GM12878 (cell line): ENCODE measurements around the gene DIP2C. TPM values are rescaled to one million over a fixed set of nuclear protein-coding genes. Genes with fewer than 3 reads are reported as not detected.

Experiments used
- ATAC-seq: fragments of 200-7000 bp; cut with Tn5 transposase; 3 replicates; pipeline ENCODE4 v1.9.1; 2020; ENCODE audit warnings: mild to moderate bottlenecking, moderate library complexity
- BruUV-seq: library from RNA; stranded (reverse); fragments of 400-500 nt; replicated peaks from 2 replicates; lab custom pipeline; 2021; lab: Mats Ljungman, UMichigan
- CTCF ChIA-PET: fragments of 300-600 bp; sonication (Branson Sonifier 250); formaldehyde crosslinking; extraction: SDS; loops from one replicate; lab custom pipeline; 2021; ENCODE audit warnings: inconsistent platforms; lab: Yijun Ruan, JAX
- POLR2A ChIA-PET: fragments of 350-600 bp; formaldehyde crosslinking; extraction: SDS; loops from one replicate; lab custom pipeline; 2021; ENCODE audit warnings: inconsistent platforms; lab: Charles Lee
- RAD21 ChIA-PET: fragments of 300-600 bp; sonication (Branson Sonifier 250); formaldehyde crosslinking; loops from one replicate; lab custom pipeline; 2023; ENCODE audit warnings: antibody characterized with exemption; ENCODE audit not compliant: unreplicated experiment; lab: Charles Lee
- SMC1A ChIA-PET: fragments of 300-600 bp; sonication (Branson Sonifier 250); formaldehyde crosslinking; loops from one replicate; lab custom pipeline; 2023; ENCODE audit not compliant: unreplicated experiment, uncharacterized antibody; lab: Charles Lee
- DNase-seq: peaks from one replicate; pipeline ENCODE4 v3.0.0-alpha.2; 2011; ENCODE audit warnings: low read depth, low spot score
- FAIRE-seq: peaks from 3 replicates; lab custom pipeline; 2011; peaks lifted over from hg19 to GRCh38; lab: Jason Lieb, UNC
- H2AFZ ChIP-seq: 2 replicates; pipeline ENCODE4 v1.6.0; 2011; ENCODE audit warnings: low read depth, low read length, control low read depth; ENCODE audit not compliant: control insufficient read depth
- H3K27ac ChIP-seq: 2 replicates; pipeline ENCODE4 v1.5.1; 2011; ENCODE audit warnings: control low read depth; ENCODE audit not compliant: control insufficient read depth, insufficient read depth
- H3K27me3 ChIP-seq, 2 experiments: replicated peaks in 1 of 2; 2 replicates each; pipeline versions ENCODE4 v1.6.0 to v1.6.1; 2011; ENCODE audit warnings: low read length in 1 of 2; ENCODE audit not compliant: control insufficient read depth in 2 of 2, insufficient read depth in 2 of 2
- H3K36me3 ChIP-seq, 2 experiments: 2 replicates each; pipeline ENCODE4 v1.5.1; 2011; ENCODE audit warnings: low read length in 1 of 2; ENCODE audit not compliant: control insufficient read depth in 2 of 2, insufficient read depth in 2 of 2
- H3K4me1 ChIP-seq: 2 replicates; pipeline ENCODE4 v1.6.1; 2011; ENCODE audit warnings: mild to moderate bottlenecking, low read length, moderate library complexity, mixed read lengths; ENCODE audit not compliant: control insufficient read depth, insufficient read depth
- H3K4me2 ChIP-seq: 2 replicates; pipeline ENCODE4 v1.6.0; 2011; ENCODE audit warnings: control low read depth; ENCODE audit not compliant: control insufficient read depth, insufficient read depth
- H3K4me3 ChIP-seq: fragments of 200-600 bp; sonication (generic); 2 replicates; pipeline ENCODE4 v1.5.1; 2016
- H3K79me2 ChIP-seq: 2 replicates; pipeline ENCODE4 v1.6.0; 2011; ENCODE audit warnings: low read length; ENCODE audit not compliant: control insufficient read depth, insufficient read depth
- H3K9ac ChIP-seq: 2 replicates; pipeline ENCODE4 v1.8.0; 2011; ENCODE audit warnings: low read length, control low read depth, mixed read lengths; ENCODE audit not compliant: control insufficient read depth, insufficient read depth
- H3K9me3 ChIP-seq: replicated peaks from 3 replicates; pipeline ENCODE4 v1.5.1; 2011; ENCODE audit warnings: mild to moderate bottlenecking, low read length; ENCODE audit not compliant: control insufficient read depth, insufficient read depth
- H4K20me1 ChIP-seq: 2 replicates; pipeline ENCODE4 v1.6.0; 2011; ENCODE audit not compliant: control insufficient read depth, insufficient read depth
- CREB1 ChIP-seq: IDR thresholded peaks from 2 replicates; pipeline ENCODE4 v1.6.1; 2012; ENCODE audit warnings: low read depth, mild to moderate bottlenecking, inconsistent platforms
- FOXM1 ChIP-seq: IDR thresholded peaks from 2 replicates; pipeline ENCODE4 v1.6.1; 2012; ENCODE audit warnings: low read depth, mild to moderate bottlenecking, inconsistent platforms, low read length, moderate library complexity
- JUNB ChIP-seq: IDR thresholded peaks from 2 replicates; pipeline ENCODE4 v1.6.1; 2016; ENCODE audit warnings: antibody characterized with exemption, mild to moderate bottlenecking
- POU2F2 ChIP-seq: IDR thresholded peaks from 3 replicates; pipeline ENCODE4 v1.6.1; 2011; ENCODE audit warnings: low read depth, mild to moderate bottlenecking, low read length, borderline replicate concordance
- ZBTB4 ChIP-seq: fragments of 450-650 bp; formaldehyde crosslinking; IDR thresholded peaks from 2 replicates; pipeline ENCODE4 v1.4.0; 2022; ENCODE audit warnings: mild to moderate bottlenecking, moderate library complexity
- ZNF384 ChIP-seq: IDR thresholded peaks from 2 replicates; pipeline ENCODE4 v1.6.1; 2012; ENCODE audit warnings: low read depth, mild to moderate bottlenecking, low read length, improper control_type of control experiment, borderline replicate concordance
- WGBS: methylation state at CpG from one replicate; pipeline ENCODE4 v1.1.6; 2016; ENCODE audit warnings: low lambda C conversion rate; ENCODE audit not compliant: insufficient replicate concordance, insufficient coverage; ENCODE audit errors: missing lambda C conversion rate; 5-methylcytosine and 5-hydroxymethylcytosine counted together
- in situ Hi-C: fragments of 300-500 bp; cut with MboI; formaldehyde crosslinking; loops from 9 replicates; pipeline ENCODE4 v1.14.3; 2018; ENCODE audit warnings: mixed read lengths
- intact Hi-C: fragments of 100-400 bp; cut with micrococcal nuclease; formaldehyde crosslinking; loops from one replicate; pipeline ENCODE4 v1.14.2; 2022; ENCODE audit not compliant: unreplicated experiment
- polyA plus RNA-seq, 11 experiments: library from polyadenylated mRNA; depleted of rRNA in 4 of 11; unstranded in 6 of 11; stranded (reverse) in 5 of 11; fragments of >200 nt; fragmentation: Nextera tagmentation in 4 of 11; fragmentation: Illumina TruSeq in 1 of 11; extraction: Ambion mirVana in 4 of 11; extraction: Trizol in 1 of 11; gene quantifications; 1 replicate in 1 of 11; 2 replicates in 10 of 11; pipeline versions ENCODE4 v1.2.1 to v1.2.3, GENCODE V29; 2011 to 2016; ENCODE audit warnings: inconsistent platforms in 2 of 11, missing spikeins in 2 of 11, low read depth in 1 of 11
- total RNA-seq, 4 experiments: library from RNA; depleted of rRNA in 3 of 4; stranded (reverse); fragments of >200 nt in 3 of 4; fragmentation: Illumina TruSeq in 1 of 4; extraction: Trizol in 1 of 4; gene quantifications; 2 replicates each; pipeline versions ENCODE4 v1.2.1 to v1.2.3, GENCODE V29; 2013 to 2021

Gene DIP2C
- total and polyA plus RNA-seq, 10 of the 15 experiments (the other 5 are each of a cell fraction or from before 2014, with no cell fraction given): 0.01 to 0.10 (median 0.06) TPM

GRCh38 chr10:624605-625332 lies 64.7 kb downstream of the DIP2C start (continued):
- no peak for TF ChIP-seq ZBTB4 (CRISPR knock-in tag)
- TF ChIP-seq ZNF384: no peak
- no peak for TF ChIP-seq CREB1

GRCh38 chr10:624312-624604 lies 65.2 kb downstream of the DIP2C start:
- Histone ChIP-seq H3K9me3 (no peaks in the 10 kb centered on the region; the same call in 2 of the 3 replicates), H3K79me2 (no peaks in the 10 kb centered on the region), H3K27ac (no peak overlapping the region), H2AFZ (no peak overlapping the region), H3K27me3 (peaks cover 0 to 2% of the 10 kb centered on the region in 2 experiments; a peak in 3 of 4 replicates), H4K20me1 (no peaks in the 10 kb centered on the region), H3K4me3 (no peak overlapping the region), H3K4me1 (peaks cover 6% of the 10 kb centered on the region; the same call in 1 of the 2 replicates), H3K4me2 (no peak overlapping the region), H3K9ac (no peak overlapping the region), H3K36me3 (no peaks in the 10 kb centered on the region)
- ATAC-seq: no peak
- in situ Hi-C loops (no loop called here), intact Hi-C loops (no loop called here)
- DNase-seq: no peak
- ChIA-PET SMC1A (no interaction called here), CTCF (no interaction called here), RAD21 (no interaction called here), POLR2A (no interaction called here)
- no TSS peak for BruUV-seq
- no peak for FAIRE-seq
- WGBS: 36% methylated on average over 8 of the region's 8 CpGs
- TF ChIP-seq JUNB (no peak), POU2F2 (no peak), FOXM1 (no peak)
